Fibroblast of skin of abdomen (primary cell): Measurements from ENCODE around the gene SRSF6.
"Not testable (repeated sequence)": the region's sequence is repeated elsewhere in the genome, so short reads cannot be mapped to it uniquely, and the experiment has no call there.

ENCODE experiments used
- DNase-seq: peaks from one replicate; pipeline ENCODE4 v3.0.0-alpha.2; 2013

SRSF6 gene

GRCh38 chr20:43448748-43449535, 8.8 kb upstream of the SRSF6 start:
- peak; percentile 24 for DNase-seq

- DNase-seq = no peak
These were observed 6.6 kb upstream of the SRSF6 start for GRCh38 chr20:43450841-43451799.

- DNase-seq = no peak
These were observed 5.1 kb upstream of the SRSF6 start for GRCh38 chr20:43452404-43453126.

GRCh38 chr20:43456252-43456651, 1.4 kb upstream of the SRSF6 start:
- not testable (repeated sequence) for DNase-seq

- peak; percentile 91 for DNase-seq
These were observed 672 bp upstream of the SRSF6 start for GRCh38 chr20:43456809-43457639.

GRCh38 chr20:43458422-43458924, 777 bp downstream of the SRSF6 start:
- no peak for DNase-seq

GRCh38 chr20:43459022-43459942, 1.6 kb downstream of the SRSF6 start:
- DNase-seq = peak; percentile 16

- DNase-seq = no peak
These were observed 2.6 kb downstream of the SRSF6 start for GRCh38 chr20:43460172-43460829.

- DNase-seq = no peak
These were observed 3.1 kb downstream of the SRSF6 start for GRCh38 chr20:43460830-43461200.

GRCh38 chr20:43461894-43462659, 4.4 kb downstream of the SRSF6 start:
- DNase-seq = no peak

- no peak for DNase-seq
These were observed 5.2 kb downstream of the SRSF6 start for GRCh38 chr20:43462660-43463526.

- DNase-seq = no peak
These were observed 6.0 kb downstream of the SRSF6 start for GRCh38 chr20:43463527-43464218.

- DNase-seq = no peak
These were observed 6.6 kb downstream of the SRSF6 start for GRCh38 chr20:43464219-43464790.

- DNase-seq = no peak
These were observed 7.9 kb downstream of the SRSF6 start for GRCh38 chr20:43465625-43465943.

GRCh38 chr20:43467589-43467988, 9.9 kb downstream of the SRSF6 start:
- DNase-seq = no peak

- DNase-seq = no peak
These were observed 15.1 kb downstream of the SRSF6 start for GRCh38 chr20:43472671-43473380.

- DNase-seq = no peak
These were observed 15.6 kb downstream of the SRSF6 start for GRCh38 chr20:43473381-43473704.
